Measurements from ENCODE around the gene ELP5. TPM values are rescaled to one million over a fixed set of nuclear protein-coding genes. Genes with fewer than 3 reads are reported as not detected.

ELP5 gene
- polyA plus RNA-seq, 3 donors, result 36.1 to 49.5 (median 44.1) TPM

- peak overlapping the region; percentile 8 for H3K9ac ChIP-seq (ENCODE audit: insufficient read depth, low read length, poor library complexity, severe bottlenecking)
- TF ChIP-seq, protein P1, sequence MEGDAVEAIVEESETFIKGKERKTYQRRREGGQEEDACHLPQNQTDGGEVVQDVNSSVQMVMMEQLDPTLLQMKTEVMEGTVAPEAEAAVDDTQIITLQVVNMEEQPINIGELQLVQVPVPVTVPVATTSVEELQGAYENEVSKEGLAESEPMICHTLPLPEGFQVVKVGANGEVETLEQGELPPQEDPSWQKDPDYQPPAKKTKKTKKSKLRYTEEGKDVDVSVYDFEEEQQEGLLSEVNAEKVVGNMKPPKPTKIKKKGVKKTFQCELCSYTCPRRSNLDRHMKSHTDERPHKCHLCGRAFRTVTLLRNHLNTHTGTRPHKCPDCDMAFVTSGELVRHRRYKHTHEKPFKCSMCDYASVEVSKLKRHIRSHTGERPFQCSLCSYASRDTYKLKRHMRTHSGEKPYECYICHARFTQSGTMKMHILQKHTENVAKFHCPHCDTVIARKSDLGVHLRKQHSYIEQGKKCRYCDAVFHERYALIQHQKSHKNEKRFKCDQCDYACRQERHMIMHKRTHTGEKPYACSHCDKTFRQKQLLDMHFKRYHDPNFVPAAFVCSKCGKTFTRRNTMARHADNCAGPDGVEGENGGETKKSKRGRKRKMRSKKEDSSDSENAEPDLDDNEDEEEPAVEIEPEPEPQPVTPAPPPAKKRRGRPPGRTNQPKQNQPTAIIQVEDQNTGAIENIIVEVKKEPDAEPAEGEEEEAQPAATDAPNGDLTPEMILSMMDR (IDR thresholded peaks at IDR 0.05), result no peak
- 3% methylated on average over 74 of the region's 75 CpGs for WGBS (ENCODE audit: insufficient coverage)
- H3K4me3 ChIP-seq (replicated peaks in 1 of 3; ENCODE audit: low read depth in 2 of 3, low read length in 3 of 3), result peak overlapping the region in 1 of 3 experiments; percentile 44
- intact Hi-C loops (cut with micrococcal nuclease), result loop anchor here in 1 of 2 donors (5.0 kb wide), 1 partner anchor 252 kb away; the partner anchor contains the start of gene SLC16A11
- H3K4me1 ChIP-seq (ENCODE audit: control insufficient read depth in 1 of 2, insufficient read depth in 2 of 2, low read length in 2 of 2), result peaks cover 21 to 32% of the 10 kb centered on the region in 2 donors
- peaks cover 24% of the 10 kb centered on the region for H3K4me1 Mint-ChIP-seq
- peaks cover 35 to 56% of the 10 kb centered on the region in 2 donors for H3K27me3 ChIP-seq (ENCODE audit: control insufficient read depth in 2 of 2, insufficient read depth in 2 of 2, low read length in 2 of 2)
- H3K27ac ChIP-seq (ENCODE audit: low read depth in 1 of 2, low read length in 2 of 2), result no peak overlapping the region
- peaks cover 0 to 6% of the 10 kb centered on the region in 2 donors for H3K36me3 Mint-ChIP-seq
- peak overlapping the region; percentile 27 to 82 for H3K4me3 Mint-ChIP-seq
- H4K20me1 ChIP-seq (ENCODE audit: insufficient read depth, low read length), result no peaks in the 10 kb centered on the region
- H3K9me3 Mint-ChIP-seq, result peaks cover 0 to 23% (median 12%) of the 10 kb centered on the region in 7 donors
- H3K9me3 ChIP-seq (replicated peaks in 1 of 2; ENCODE audit: control insufficient read depth in 1 of 2, insufficient read depth in 1 of 2, low read length in 2 of 2), result peaks cover 0 to 13% of the 10 kb centered on the region in 2 donors
- no peak for DNase-seq
- H3K27ac Mint-ChIP-seq, result no peak overlapping the region
- peak overlapping the region; percentile 56 for H3K4me2 ChIP-seq (replicated peaks; ENCODE audit: extremely low read depth, low read length, poor library complexity, severe bottlenecking)
- peaks cover 67 to 84% (median 70%) of the 10 kb centered on the region in 3 donors for H3K27me3 Mint-ChIP-seq (ENCODE audit: low read depth in 3 of 3)
- H2AFZ ChIP-seq (ENCODE audit: insufficient read depth, low read depth, low read length, poor library complexity, severe bottlenecking), result peak overlapping the region; percentile 50
- no peaks in the 10 kb centered on the region for H3K79me2 ChIP-seq (ENCODE audit: insufficient read depth, low read length)
- no peaks in the 10 kb centered on the region for H3K36me3 ChIP-seq (replicated peaks in 1 of 2; ENCODE audit: control insufficient read depth in 1 of 2, insufficient read depth in 2 of 2, low read length in 2 of 2)
These were observed 42.0 kb downstream of the ELP5 start for GRCh38 chr17:7293816-7294613.

DNA sequence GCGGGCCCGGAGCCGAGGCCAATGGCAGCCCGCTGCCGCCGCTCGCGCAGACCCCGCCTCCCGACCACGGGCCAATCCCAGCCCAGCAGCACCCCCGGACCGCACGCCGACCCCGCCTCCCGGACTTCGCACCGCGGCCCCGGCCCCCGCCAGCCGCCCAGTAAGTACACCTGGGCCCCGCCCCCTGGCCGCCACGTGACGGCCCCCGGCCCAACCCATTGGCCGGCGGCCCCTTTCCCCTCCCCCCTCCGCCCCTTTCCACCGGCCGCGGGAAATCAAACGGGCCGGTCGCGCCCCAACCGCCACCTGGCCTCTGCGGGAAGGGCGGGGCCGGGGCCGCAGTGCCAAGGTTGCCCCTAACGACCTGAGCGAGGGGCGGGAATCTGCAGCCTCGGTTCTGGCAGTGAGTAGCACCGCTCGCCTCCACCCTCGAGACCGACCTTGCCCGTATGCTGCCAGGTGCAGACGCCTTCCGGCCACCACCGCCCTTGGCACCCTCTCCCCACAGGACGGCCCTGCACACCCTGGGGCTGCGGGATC lies 42.7 kb downstream of the ELP5 start, which contains the start of gene YBX2:
YBX2 (minus strand) TSS at position 26 of the 540 bp plus-strand sequence. CDS start 139 bp downstream, outside the sequence.
- Histone ChIP-seq H3K27ac (ENCODE audit: low read depth in 1 of 2, low read length in 2 of 2) (no peak within 1 kb of the TSS), H2AFZ (ENCODE audit: insufficient read depth, low read depth, low read length, poor library complexity, severe bottlenecking) (peak within 1 kb of the TSS; percentile 50), H3K27me3 (ENCODE audit: control insufficient read depth in 2 of 2, insufficient read depth in 2 of 2, low read length in 2 of 2) (peaks cover 35 to 56% of the 10 kb centered on the region in 2 donors), H3K79me2 (ENCODE audit: insufficient read depth, low read length) (no peaks in the 10 kb centered on the region), H3K4me3 (replicated peaks in 1 of 3; ENCODE audit: low read depth in 2 of 3, low read length in 3 of 3) (peak within 1 kb of the TSS in 1 of 3 experiments; percentile 44), H3K4me1 (ENCODE audit: control insufficient read depth in 1 of 2, insufficient read depth in 2 of 2, low read length in 2 of 2) (peaks cover 21 to 32% of the 10 kb centered on the region in 2 donors), H3K4me2 (replicated peaks; ENCODE audit: extremely low read depth, low read length, poor library complexity, severe bottlenecking) (peak within 1 kb of the TSS; percentile 56), H3K9ac (ENCODE audit: insufficient read depth, low read length, poor library complexity, severe bottlenecking) (peak within 1 kb of the TSS; percentile 8), H4K20me1 (ENCODE audit: insufficient read depth, low read length) (no peaks in the 10 kb centered on the region), H3K9me3 (replicated peaks in 1 of 2; ENCODE audit: control insufficient read depth in 1 of 2, insufficient read depth in 1 of 2, low read length in 2 of 2) (peaks cover 0 to 13% of the 10 kb centered on the region in 2 donors), H3K36me3 (replicated peaks in 1 of 2; ENCODE audit: control insufficient read depth in 1 of 2, insufficient read depth in 2 of 2, low read length in 2 of 2) (no peaks in the 10 kb centered on the region)
- H3K9me3 Mint-ChIP-seq, result peaks cover 0 to 23% (median 12%) of the 10 kb centered on the region in 7 donors
- DNase-seq, result peak in 2 of 3 donors; percentile 8 to 42
- H3K4me3 Mint-ChIP-seq, result peak within 1 kb of the TSS; percentile 39 to 89
- WGBS (ENCODE audit: insufficient coverage), result 2% methylated on average over 56 of the region's 57 CpGs
- intact Hi-C loops (cut with micrococcal nuclease), result loop anchor here (5.0 kb wide), 2 partner anchors 72 to 252 kb away; partner anchors contain the start of gene SLC16A11 (in 1 of the 2)
- H3K27me3 Mint-ChIP-seq (ENCODE audit: low read depth in 3 of 3), result peaks cover 65 to 87% (median 71%) of the 10 kb centered on the region in 3 donors
- H3K4me1 Mint-ChIP-seq, result peaks cover 24% of the 10 kb centered on the region
- peaks cover 0 to 6% of the 10 kb centered on the region in 2 donors for H3K36me3 Mint-ChIP-seq
- TF ChIP-seq, protein P1 (IDR thresholded peaks at IDR 0.05), result no peak
- peak within 1 kb of the TSS in 1 of 7 donors; percentile 46 for H3K27ac Mint-ChIP-seq
